ENCODE data around the gene EIF5A.

EIF5A gene

GRCh38 chr17:7289256-7290032, 18.0 kb upstream of the EIF5A start:
- DNase-seq, result no peak

DNA sequence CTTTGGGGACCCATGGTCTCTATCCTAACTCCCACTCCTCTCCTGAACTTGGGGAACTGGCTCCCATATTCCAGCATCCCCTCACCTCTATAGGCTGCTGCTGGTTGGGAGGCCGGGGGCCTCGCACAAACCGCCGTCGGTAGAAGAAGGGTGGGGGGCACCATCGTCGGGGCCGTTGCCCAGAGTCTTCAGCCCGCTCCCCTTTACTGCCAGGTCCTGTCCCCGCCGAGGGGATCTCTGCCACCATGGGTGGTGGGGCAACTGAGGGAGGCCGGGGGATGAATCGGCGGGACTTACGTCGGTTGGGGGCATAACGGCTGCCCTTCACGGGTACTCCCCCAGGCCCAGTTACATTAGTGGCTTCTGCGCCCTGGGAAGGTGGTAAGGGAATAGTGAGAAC, 17.3 kb upstream of the EIF5A start:
- DNase-seq, result no peak

GRCh38 chr17:7290685-7291084, 16.7 kb upstream of the EIF5A start:
- DNase-seq, result no peak

DNA sequence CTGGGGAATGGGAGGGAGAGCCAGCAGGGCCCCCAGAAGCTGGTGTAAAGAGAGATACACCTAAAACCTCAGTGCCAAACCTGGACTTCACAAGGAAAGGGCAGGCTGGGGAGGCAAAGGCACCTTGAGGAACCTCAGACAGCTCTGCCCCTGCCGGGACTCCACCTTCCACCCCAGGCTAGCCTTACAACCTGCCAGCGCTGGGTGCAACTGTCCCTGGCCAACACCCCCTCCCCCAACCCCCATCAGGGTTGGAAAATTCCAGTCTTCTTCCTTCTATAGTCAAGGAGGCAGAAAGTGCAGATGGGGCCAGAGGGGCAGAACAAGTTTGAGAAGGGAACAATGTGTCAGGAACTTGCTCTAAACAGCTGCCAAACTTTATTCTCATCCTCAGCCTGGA, 15.2 kb upstream of the EIF5A start:
- no peak for DNase-seq

- DNase-seq, result no peak
Observed at GRCh38 chr17:7292729-7293128, 14.7 kb upstream of the EIF5A start.

- no peak for DNase-seq
Observed at GRCh38 chr17:7293159-7293558, 14.3 kb upstream of the EIF5A start.

DNA sequence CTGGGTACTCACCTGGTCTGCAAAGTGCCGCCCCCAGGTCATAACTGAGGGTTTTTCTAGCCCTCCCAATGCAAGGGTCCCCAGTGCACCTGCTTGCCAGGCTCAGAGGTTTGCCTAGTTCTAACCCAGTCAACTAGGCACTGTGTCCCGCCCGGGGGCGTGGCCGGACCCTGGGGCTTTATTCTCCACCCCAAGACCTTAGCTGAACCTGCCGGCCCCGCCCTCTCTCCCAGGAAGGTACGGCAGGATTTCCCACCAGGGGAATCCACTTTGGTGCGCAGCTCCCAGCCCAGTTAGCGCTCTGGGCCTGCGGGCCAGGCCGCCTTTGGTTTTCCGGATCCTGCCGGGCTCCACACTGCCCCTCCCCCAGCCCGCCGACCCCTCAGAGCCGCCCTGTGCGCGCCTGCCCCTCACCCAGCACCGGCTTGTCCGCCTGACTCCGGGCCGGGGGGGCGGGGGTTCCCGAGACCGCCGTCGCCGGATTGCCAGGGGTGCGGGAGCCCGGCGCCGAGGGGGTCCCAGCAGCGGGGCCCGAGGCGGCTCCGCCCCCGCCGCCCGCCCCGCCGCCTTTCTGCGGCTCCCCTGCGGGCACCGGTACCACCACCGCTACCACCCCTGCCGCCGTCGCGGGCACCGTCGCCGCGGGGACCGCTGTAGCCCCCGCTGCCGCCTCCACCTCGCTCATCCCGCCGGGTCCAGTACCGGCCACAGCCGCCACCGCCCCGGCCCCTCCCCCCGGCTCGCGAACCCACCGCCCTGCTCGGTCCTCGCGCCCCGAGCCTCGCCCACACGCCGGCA, 13.4 kb upstream of the EIF5A start:
- peak; percentile 63 for DNase-seq

DNA sequence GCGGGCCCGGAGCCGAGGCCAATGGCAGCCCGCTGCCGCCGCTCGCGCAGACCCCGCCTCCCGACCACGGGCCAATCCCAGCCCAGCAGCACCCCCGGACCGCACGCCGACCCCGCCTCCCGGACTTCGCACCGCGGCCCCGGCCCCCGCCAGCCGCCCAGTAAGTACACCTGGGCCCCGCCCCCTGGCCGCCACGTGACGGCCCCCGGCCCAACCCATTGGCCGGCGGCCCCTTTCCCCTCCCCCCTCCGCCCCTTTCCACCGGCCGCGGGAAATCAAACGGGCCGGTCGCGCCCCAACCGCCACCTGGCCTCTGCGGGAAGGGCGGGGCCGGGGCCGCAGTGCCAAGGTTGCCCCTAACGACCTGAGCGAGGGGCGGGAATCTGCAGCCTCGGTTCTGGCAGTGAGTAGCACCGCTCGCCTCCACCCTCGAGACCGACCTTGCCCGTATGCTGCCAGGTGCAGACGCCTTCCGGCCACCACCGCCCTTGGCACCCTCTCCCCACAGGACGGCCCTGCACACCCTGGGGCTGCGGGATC, 12.7 kb upstream of the EIF5A start, which contains the start of gene YBX2:
Gene YBX2, minus strand, starts transcription at position 26 of the 540 bp plus-strand sequence. CDS start 139 bp downstream, outside the sequence.
- peak; percentile 95 for DNase-seq

GRCh38 chr17:7295230-7296180, 11.9 kb upstream of the EIF5A start:
- DNase-seq, result no peak

DNA sequence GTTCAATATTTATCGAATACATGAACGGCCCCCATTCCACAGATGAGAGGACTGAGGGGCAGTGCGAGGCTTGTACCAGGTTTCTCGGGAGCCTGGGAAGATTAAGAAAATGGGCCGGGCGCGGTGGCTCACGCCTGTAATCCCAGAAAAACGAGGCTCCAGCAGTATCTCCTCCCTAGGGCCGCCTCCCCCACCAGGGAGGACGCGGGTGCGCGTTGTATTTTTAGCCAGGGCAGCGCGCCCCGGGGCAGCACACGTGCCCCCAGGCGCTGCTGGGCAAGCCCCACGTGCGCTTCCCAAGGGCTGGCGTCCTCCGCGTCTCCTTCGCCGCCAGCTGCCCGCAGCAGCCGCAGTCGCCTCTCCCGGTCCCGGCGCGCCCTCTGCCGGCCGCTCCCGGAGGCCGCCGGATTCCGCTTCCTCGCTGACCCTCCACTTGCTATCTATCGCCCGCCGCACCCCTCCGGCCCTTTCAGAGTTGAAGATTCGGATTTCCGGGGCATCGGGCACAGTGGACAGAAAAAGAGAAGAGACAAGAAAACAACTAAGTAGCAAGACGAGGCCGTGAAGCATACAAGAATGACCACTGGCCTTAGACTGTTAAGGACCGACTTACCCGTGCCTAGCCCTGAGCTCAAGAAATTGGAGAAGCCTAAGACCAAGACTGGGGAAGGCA, 11.1 kb upstream of the EIF5A start:
- DNase-seq, result peak; percentile 83

- no peak for DNase-seq
Observed at GRCh38 chr17:7304179-7304578, 3.2 kb upstream of the EIF5A start.

- DNase-seq, result no peak
Observed at GRCh38 chr17:7307686-7308624, 527 bp downstream of the EIF5A start.

DNA sequence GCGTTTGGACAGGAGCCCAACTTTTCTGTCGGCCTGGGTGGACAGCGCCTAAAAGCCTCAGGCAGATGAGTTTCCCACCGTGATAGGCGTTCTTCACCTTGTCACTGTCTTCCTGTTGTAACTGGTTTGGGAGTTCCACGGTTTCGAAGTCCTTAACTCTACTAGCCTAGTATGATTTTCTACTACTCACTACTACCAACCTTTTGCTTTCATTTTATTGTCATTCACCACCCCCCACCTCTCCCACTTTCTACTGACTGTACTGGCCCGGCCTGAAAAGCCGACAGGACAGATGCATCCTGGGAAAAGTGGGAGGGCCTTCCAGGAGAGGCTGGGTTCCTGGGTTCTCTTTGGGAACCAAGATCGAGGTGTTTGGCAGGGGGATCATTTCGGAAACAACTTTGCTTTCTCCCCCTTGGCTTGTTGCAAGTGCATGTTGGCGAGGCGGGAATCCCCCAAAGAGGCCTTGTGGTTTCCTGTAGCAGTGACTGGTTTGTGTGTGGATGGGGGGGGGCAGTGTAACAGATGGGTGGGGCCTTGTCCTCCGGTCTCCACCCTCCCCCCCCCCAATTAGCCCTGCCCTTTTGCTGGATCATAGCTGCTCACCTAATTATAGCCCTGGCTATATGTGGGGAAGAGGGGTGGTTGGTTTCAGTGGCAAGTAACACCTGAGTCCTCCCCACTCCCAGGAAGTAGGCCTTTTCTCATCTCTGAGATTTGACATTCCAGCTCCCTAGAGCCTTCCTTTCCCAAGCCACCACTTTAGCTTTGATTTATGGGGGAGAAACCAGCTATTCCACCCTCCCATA, 1.4 kb downstream of the EIF5A start:
- peak; percentile 58 for DNase-seq

DNA sequence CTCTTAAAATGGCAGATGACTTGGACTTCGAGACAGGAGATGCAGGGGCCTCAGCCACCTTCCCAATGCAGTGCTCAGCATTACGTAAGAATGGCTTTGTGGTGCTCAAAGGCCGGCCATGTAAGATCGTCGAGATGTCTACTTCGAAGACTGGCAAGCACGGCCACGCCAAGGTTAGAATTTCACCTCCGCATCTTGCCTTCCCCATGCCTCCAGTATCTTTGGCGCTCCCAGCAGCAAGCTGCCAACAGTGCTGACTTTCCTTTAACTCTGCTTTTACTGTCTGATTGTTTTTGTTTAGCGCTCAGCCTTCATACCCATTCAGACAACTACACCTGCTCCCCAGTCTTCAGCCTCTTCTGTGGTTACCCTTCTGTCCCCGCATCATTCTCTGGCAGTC, 2.2 kb downstream of the EIF5A start:
- DNase-seq, result no peak

DNA sequence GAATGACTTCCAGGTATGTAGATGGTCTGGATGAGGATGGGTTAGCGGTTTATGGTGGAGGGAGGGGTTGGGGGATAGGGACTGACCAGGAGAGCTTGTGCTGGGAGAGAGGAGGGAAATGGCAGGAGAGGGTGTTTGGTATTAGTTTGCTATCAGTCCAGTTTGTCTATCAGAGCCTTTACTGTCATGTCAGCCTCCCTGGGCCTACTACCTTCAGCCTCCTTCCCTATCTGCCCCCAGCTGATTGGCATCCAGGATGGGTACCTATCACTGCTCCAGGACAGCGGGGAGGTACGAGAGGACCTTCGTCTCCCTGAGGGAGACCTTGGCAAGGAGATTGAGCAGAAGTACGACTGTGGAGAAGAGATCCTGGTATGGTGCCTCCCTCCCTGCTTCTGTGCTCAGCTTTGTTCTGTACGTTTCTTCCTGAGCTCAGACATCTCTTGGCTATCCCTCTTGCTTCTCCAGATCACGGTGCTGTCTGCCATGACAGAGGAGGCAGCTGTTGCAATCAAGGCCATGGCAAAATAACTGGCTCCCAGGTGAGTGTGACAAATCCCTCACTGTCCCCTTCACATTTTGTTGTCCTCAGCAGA, 3.8 kb downstream of the EIF5A start:
- DNase-seq, result no peak

DNA sequence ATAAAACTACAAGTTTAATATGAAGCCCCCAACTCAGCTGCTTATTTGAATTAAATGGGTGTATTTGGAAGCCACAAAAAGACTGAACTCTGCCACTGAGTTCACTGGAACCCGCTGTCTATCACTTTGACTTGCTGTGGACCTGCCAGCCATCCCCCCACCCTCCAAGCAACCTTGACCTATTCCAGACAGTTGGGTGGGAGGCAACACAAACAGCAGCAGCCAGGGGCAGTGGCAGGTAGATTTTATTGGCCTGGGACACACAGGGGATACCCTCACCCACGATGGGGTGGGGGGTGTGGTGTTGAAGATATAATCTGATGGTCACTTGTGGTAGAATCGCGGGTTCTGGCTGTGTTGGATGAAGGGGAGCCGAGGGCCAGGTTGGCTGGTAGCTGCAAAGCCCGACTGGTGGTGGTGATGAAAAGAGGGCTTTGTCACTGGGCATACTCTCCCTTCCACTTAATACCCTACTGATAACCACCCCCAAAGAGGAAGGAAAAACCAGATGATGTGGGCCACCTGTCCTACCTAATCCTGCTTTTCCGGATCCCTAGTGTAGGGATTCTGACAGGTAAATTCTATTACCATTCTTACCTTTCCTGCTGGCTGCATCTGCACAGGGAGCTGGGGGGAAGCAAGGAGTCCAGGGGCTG, 5.1 kb downstream of the EIF5A start:
- no peak for DNase-seq

DNA sequence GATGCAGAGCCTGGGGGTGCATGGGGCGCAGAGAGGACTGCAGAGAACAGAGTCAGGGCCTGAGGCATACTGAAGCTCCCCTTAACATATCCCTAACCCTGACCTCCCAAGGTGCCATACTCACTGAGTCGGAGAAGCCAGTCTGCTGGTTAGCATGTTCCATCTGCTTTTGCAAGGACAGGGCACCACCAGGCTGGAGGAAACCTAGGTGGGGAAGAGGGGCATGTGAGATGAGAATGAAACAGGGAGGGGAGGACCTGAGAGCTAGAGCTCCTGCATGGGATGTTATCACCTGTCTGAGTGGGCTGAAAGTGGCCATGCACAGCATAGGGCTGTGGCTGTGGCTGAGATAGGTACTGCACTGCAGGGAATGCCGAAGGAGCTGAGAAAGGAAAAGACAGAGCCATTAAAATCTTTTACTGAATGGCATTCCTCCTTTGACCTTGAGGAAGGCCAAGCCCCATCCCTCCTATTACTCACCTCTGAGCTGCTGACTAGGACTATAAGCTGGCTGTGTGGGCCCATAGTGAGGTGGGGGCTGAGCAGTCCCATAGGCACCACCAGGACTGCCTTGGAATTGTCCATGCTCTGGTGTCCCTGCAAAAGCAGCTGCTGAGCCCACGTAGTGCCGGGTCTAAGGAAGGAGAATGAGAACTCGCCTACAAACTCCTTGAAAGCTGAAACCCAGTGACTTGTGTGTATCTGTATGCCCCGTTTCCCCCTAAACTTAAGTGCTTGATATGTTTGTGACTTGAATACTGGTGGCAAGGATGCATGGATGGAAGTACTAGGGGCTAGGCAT, 5.9 kb downstream of the EIF5A start:
- no peak for DNase-seq
